K562 (cell line): ENCODE measurements around the gene ZDHHC8. TPM values are rescaled to one million over a fixed set of nuclear protein-coding genes. Genes with fewer than 3 reads are reported as not detected.
A peak's percentile ranks its signal among the peaks of the same experiment; 100 is the strongest.

Experiments used
- ATF4 ChIP-seq: fragments of 450-650 bp; formaldehyde crosslinking; IDR thresholded peaks from 2 replicates; pipeline ENCODE4 v1.4.0; 2022; ENCODE audit warnings: mild to moderate bottlenecking, moderate library complexity
- CHAMP1 ChIP-seq: fragments of 450-650 bp; IDR thresholded peaks from 2 replicates; pipeline ENCODE4 v1.6.1; 2016; ENCODE audit warnings: mild to moderate bottlenecking
- CREB5 ChIP-seq: fragments of 250-450 bp; sonication (Bioruptor Pico); IDR thresholded peaks from 2 replicates; pipeline ENCODE4 v1.5.0; 2020; ENCODE audit warnings: mild to moderate bottlenecking
- PML ChIP-seq: IDR thresholded peaks from 2 replicates; pipeline ENCODE4 v1.6.1; 2012; ENCODE audit warnings: low read length, inconsistent platforms
- SAP30 ChIP-seq: fragments of 200-600 bp; sonication (generic); IDR thresholded peaks from 2 replicates; pipeline ENCODE4 v1.6.1; 2012; ENCODE audit warnings: borderline replicate concordance, low read depth, mild to moderate bottlenecking, moderate library complexity, low read length, control low read depth, inconsistent platforms; ENCODE audit not compliant: insufficient read depth, poor library complexity, severe bottlenecking
- SMC3 ChIP-seq: conservative IDR thresholded peaks from 2 replicates; pipeline ENCODE4 v1.6.1; 2011; ENCODE audit warnings: low read depth, low read length, improper control_type of control experiment; ENCODE audit not compliant: insufficient read depth
- SNIP1 ChIP-seq: fragments of 450-650 bp; IDR thresholded peaks from 2 replicates; pipeline ENCODE4 v1.7.1; 2017; ENCODE audit warnings: low read depth, mild to moderate bottlenecking
- TARDBP ChIP-seq: fragments of 450-650 bp; IDR thresholded peaks from 2 replicates; pipeline ENCODE4 v1.6.1; 2016
- ZKSCAN8 ChIP-seq: fragments of 200-800 bp; sonication (Bioruptor generic); IDR thresholded peaks from 2 replicates; pipeline ENCODE4 v1.6.1; 2016; ENCODE audit warnings: missing genetic modification characterization, missing compliant biosample characterization
- ZNF398 ChIP-seq: fragments of 250-450 bp; sonication (Bioruptor Pico); IDR thresholded peaks from 2 replicates; pipeline ENCODE4 v1.8.0; 2021; ENCODE audit warnings: moderate library complexity, mild to moderate bottlenecking, inconsistent platforms
- polyA plus RNA-seq, 8 experiments: library from polyadenylated mRNA; depleted of rRNA in 4 of 8; stranded (reverse) in 5 of 8; unstranded in 3 of 8; fragments of >200 nt; fragmentation: Nextera tagmentation in 2 of 8; fragmentation: Illumina TruSeq in 1 of 8; extraction: Ambion mirVana in 2 of 8; extraction: Trizol in 1 of 8; gene quantifications; 2 replicates each; pipeline versions ENCODE4 v1.2.1 to v1.2.3, GENCODE V29; 2011 to 2014; ENCODE audit warnings: inconsistent platforms in 1 of 8, missing spikeins in 1 of 8
- total RNA-seq, 7 experiments: library from RNA; depleted of rRNA in 6 of 7; stranded (reverse); fragments of >200 nt in 6 of 7; fragmentation: Illumina TruSeq in 2 of 7; extraction: Trizol in 2 of 7; gene quantifications; 2 replicates each; pipeline versions ENCODE4 v1.2.1 to v1.2.3, GENCODE V29; 2011 to 2021; ENCODE audit warnings: low replicate concordance in 1 of 7
- TF ChIP-seq, protein P1 (sequence below): fragments of 150-350 bp; conservative IDR thresholded peaks from 2 replicates; pipeline ENCODE4 v1.6.1; 2014; ENCODE audit warnings: low read length

ZDHHC8 gene
- total and polyA plus RNA-seq, 9 of the 15 experiments (the other 6 are each of a cell fraction or from before 2014, with no cell fraction given): 0.04 to 109 (median 16.4) TPM

GRCh38 chr22:20109411-20110358 is 21.9 kb upstream of the ZDHHC8 start (continued):
- TF ChIP-seq CHAMP1 (no peak), SNIP1 (no peak), TARDBP (no peak), CREB5 (CRISPR knock-in tag) (no peak), ATF4 (CRISPR knock-in tag) (peak; percentile 58; the same call in 1 of the 2 replicates), PML (0 out of 2 replicates have a peak, but pooled peaks have one; percentile 11), ZNF398 (CRISPR knock-in tag) (no peak), ZKSCAN8 (CRISPR knock-in tag) (no peak), SMC3 (no peak), SAP30 (no peak)
- TF ChIP-seq, protein P1, sequence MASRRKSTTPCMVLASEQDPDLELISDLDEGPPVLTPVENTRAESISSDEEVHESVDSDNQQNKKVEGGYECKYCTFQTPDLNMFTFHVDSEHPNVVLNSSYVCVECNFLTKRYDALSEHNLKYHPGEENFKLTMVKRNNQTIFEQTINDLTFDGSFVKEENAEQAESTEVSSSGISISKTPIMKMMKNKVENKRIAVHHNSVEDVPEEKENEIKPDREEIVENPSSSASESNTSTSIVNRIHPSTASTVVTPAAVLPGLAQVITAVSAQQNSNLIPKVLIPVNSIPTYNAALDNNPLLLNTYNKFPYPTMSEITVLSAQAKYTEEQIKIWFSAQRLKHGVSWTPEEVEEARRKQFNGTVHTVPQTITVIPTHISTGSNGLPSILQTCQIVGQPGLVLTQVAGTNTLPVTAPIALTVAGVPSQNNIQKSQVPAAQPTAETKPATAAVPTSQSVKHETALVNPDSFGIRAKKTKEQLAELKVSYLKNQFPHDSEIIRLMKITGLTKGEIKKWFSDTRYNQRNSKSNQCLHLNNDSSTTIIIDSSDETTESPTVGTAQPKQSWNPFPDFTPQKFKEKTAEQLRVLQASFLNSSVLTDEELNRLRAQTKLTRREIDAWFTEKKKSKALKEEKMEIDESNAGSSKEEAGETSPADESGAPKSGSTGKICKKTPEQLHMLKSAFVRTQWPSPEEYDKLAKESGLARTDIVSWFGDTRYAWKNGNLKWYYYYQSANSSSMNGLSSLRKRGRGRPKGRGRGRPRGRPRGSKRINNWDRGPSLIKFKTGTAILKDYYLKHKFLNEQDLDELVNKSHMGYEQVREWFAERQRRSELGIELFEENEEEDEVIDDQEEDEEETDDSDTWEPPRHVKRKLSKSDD: no peak
